Pancreas (tissue), 10 donors: Measurements from ENCODE around the gene PPIP5K2. TPM values are rescaled to one million over a fixed set of nuclear protein-coding genes. Genes with fewer than 3 reads are reported as not detected.

Source experiments
- ATAC-seq, 4 donors: fragments of 200-7000 bp; cut with Tn5 transposase; one replicate each; pipeline versions ENCODE4 v1.8.0 to v1.9.1; 2020; ENCODE audit warnings: mild to moderate bottlenecking in 4 of 4, moderate library complexity in 4 of 4
- DNase-seq, 6 donors: peaks; one replicate each; pipeline ENCODE4 v3.0.0-alpha.2; 2020
- FAIRE-seq: peaks from 2 replicates; lab custom pipeline; 2012; peaks lifted over from hg19 to GRCh38; lab: Jason Lieb, UNC
- H3K27ac ChIP-seq, 4 donors: fragments of 200-600 bp; sonication (generic); 1 replicate in 3 of 4; 2 replicates in 1 of 4; pipeline versions ENCODE4 v1.5.0 to v1.8.0; 2020
- H3K27me3 ChIP-seq, 4 donors: fragments of 200-600 bp; one replicate each; pipeline ENCODE4 v1.8.0; 2021
- H3K36me3 ChIP-seq, 3 donors: fragments of 200-600 bp; sonication (generic) in 1 of 3; one replicate each; pipeline versions ENCODE4 v1.5.0 to v1.8.0; 2020 to 2021
- H3K4me1 ChIP-seq, 3 donors: fragments of 200-600 bp; one replicate each; pipeline ENCODE4 v1.8.0; 2021
- H3K4me3 ChIP-seq, 4 donors: fragments of 200-600 bp; sonication (generic) in 2 of 4; one replicate each; pipeline versions ENCODE4 v1.5.0 to v1.8.0; 2020 to 2021
- H3K9me3 ChIP-seq, 4 donors: fragments of 200-600 bp; one replicate each; pipeline ENCODE4 v1.8.0; 2021
- WGBS, 2 donors: extraction: QIAGEN DNeasy Blood & Tissue Kit; methylation state at CpG; one replicate each; pipeline ENCODE4 v1.1.7; 2013; 5-methylcytosine and 5-hydroxymethylcytosine counted together
- intact Hi-C, 3 donors: fragments of 100-400 bp; cut with DNase I; formaldehyde crosslinking; loops; one replicate each; pipeline versions ENCODE4 v1.11.1 to v1.14.2; 2022
- polyA plus RNA-seq, 2 donors: library from polyadenylated mRNA; stranded (reverse); fragments of 200-250 nt; gene quantifications; one replicate each; pipeline ENCODE4 v1.2.3, GENCODE V29; 2013
- total RNA-seq, 6 donors: library from RNA; stranded (reverse); fragmentation: NEBNext Ultra II Directional in 4 of 6; extraction: Animal tissue kit (Norgen Biotek cat#: 25700) in 4 of 6; gene quantifications; one replicate each; pipeline versions ENCODE4 v1.2.1 to v1.2.4, GENCODE V29; 2021 to 2023
- TF ChIP-seq, protein P1 (sequence below), 4 donors: fragments of 200-600 bp; sonication (generic) in 3 of 4; IDR thresholded peaks; one replicate each; pipeline versions ENCODE4 v1.5.0 to v1.8.0; 2021; ENCODE audit warnings: antibody characterized with exemption in 4 of 4
- donor health status: healthy with polysubstance abuse.
- donor health status: DM: no; HTN: no; CAD: no; lungs with moderate emphysema.
- donor health status: DM: no; HTN: no; CAD: no.
- donor health status: control.
- donor health status: control.
- donor health status: Bipolar disorder and iron deficiency.
- donor health status: DM: yes; HTN: yes; CAD: no.
- donor health status: DM: no; HTN: no; CAD: no.
- donor health status: DM: no; HTN: no; CAD: no.
- donor health status: DM: yes; HTN: yes; CAD: no.

Gene PPIP5K2
- total and polyA plus RNA-seq, 8 donors = 13.5 to 35.2 (median 22.4) TPM

DNA sequence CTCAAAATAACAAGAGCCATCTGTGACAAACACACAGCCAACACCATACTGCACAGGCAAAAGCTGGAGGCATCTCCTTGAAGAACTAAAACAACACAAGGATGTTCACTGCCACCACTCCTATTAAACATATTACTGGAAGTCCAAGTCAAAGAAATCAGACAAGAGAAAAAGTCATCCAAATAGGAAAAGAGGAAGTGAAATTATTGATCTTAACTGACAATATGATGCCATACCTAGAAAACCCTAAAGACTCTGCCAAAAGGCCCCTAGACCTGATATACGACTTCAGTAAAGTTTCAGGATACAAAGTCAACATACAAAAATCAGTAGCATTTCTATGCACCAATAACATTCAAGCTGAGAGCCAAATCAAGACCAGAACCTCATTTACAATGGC lies 108.5 kb downstream of the PPIP5K2 start:
- H3K9me3 ChIP-seq = no peaks in the 10 kb centered on the region
- no peak for FAIRE-seq
- WGBS, 2 donors = 59 to 70% methylated on average over 1 of the region's 1 CpG
- H3K27me3 ChIP-seq = no peaks in the 10 kb centered on the region
- ATAC-seq = no peak
- intact Hi-C loops = no loop called here
- TF ChIP-seq, protein P1, sequence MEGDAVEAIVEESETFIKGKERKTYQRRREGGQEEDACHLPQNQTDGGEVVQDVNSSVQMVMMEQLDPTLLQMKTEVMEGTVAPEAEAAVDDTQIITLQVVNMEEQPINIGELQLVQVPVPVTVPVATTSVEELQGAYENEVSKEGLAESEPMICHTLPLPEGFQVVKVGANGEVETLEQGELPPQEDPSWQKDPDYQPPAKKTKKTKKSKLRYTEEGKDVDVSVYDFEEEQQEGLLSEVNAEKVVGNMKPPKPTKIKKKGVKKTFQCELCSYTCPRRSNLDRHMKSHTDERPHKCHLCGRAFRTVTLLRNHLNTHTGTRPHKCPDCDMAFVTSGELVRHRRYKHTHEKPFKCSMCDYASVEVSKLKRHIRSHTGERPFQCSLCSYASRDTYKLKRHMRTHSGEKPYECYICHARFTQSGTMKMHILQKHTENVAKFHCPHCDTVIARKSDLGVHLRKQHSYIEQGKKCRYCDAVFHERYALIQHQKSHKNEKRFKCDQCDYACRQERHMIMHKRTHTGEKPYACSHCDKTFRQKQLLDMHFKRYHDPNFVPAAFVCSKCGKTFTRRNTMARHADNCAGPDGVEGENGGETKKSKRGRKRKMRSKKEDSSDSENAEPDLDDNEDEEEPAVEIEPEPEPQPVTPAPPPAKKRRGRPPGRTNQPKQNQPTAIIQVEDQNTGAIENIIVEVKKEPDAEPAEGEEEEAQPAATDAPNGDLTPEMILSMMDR (IDR thresholded peaks at IDR 0.05) = no peak
- H3K4me1 ChIP-seq = no peaks in the 10 kb centered on the region
- H3K27ac ChIP-seq = no peak overlapping the region
- no peak overlapping the region for H3K4me3 ChIP-seq
- no peaks in the 10 kb centered on the region for H3K36me3 ChIP-seq
- no peak for DNase-seq

- ATAC-seq (peak; percentile 79 to 96 (median 91)), FAIRE-seq (peak; percentile 49), DNase-seq (peak in 1 of 6 donors; percentile 27)
- H3K36me3 ChIP-seq = no peaks in the 10 kb centered on the region
- no peaks in the 10 kb centered on the region for H3K4me1 ChIP-seq
- H3K27me3 ChIP-seq = no peaks in the 10 kb centered on the region
- WGBS, 2 donors = 67 to 72% methylated on average over 7 of the region's 7 CpGs
- TF ChIP-seq, protein P1 (IDR thresholded peaks at IDR 0.05) = peak in 3 of 4 donors; percentile 68 to 74 (median 71)
- no peaks in the 10 kb centered on the region for H3K9me3 ChIP-seq
- H3K27ac ChIP-seq = no peak overlapping the region
- H3K4me3 ChIP-seq = no peak overlapping the region
- intact Hi-C loops = loop anchor here (5.0 kb wide), 2 partner anchors 245 to 250 kb away; no protein-coding TSS in a partner anchor
Measured at GRCh38 chr5:103232393-103232999, 112.4 kb downstream of the PPIP5K2 start.

DNA sequence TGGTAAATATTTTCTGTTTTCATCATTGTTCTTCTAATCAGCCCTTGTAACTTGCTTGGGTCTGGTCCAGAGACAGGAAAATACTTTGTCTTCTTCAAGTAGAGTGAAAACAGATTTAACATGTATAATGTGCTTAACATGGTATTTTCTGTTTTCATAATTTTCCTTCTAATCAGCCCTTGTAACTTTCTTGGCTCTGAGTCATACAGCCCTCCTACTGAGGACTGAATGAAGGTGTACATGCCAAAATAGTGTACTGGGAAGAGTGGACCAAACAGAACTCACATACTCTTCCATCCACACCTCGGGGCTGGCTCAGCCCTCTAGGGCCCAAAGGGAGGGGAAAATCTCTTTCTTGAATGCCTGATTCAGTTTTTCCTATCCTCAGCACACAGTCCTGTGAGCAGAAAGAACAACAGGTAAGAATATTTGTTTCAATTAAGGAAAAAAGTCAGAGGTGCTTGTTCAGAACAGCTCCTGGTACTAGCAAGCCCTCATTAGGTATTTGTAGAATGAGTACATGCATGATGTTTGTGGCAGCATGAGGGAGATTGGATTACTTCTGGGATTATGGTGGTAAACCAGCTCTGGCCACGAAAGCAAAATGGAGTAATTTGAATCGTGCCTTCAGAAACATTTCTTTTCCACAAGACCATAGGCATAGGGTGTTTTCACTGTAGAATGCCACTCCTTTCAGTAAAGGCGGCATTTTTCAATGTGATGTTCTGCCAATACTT lies 114.3 kb downstream of the PPIP5K2 start:
- DNase-seq (no peak), ATAC-seq (no peak), FAIRE-seq (no peak)
- 61 to 80% methylated on average over 4 of the region's 4 CpGs for WGBS, 2 donors
- H3K9me3 ChIP-seq = peaks cover 0 to 5% (median 0%) of the 10 kb centered on the region in 4 donors
- intact Hi-C loops = loop anchor here (5.0 kb wide), 2 partner anchors 243 to 248 kb away; no protein-coding TSS in a partner anchor
- TF ChIP-seq, protein P1 (IDR thresholded peaks at IDR 0.05) = no peak
- no peaks in the 10 kb centered on the region for H3K36me3 ChIP-seq
- H3K4me3 ChIP-seq = no peak overlapping the region
- H3K27ac ChIP-seq = no peak overlapping the region
- H3K27me3 ChIP-seq = no peaks in the 10 kb centered on the region
- H3K4me1 ChIP-seq = no peaks in the 10 kb centered on the region

DNA sequence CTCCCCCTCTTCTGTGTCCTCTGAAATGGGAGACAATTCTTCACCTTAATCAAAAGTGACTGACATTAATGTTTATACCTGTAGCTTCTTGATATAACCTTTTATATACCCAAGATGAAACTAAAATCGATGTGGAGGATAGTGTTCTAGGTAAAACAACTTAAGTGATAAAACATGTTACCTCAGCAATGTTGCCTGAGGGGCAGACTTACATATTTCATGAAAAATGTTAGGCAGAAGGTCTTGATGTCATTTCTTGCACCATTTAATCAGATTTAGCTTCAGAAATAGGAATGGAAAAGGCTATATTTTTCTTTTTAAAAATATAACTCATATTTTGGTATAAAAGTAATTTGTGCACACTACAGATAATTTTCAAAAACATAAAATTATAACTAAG lies 115.8 kb downstream of the PPIP5K2 start:
- intact Hi-C loops = no loop called here
- 64 to 85% methylated on average over 1 of the region's 1 CpG for WGBS, 2 donors
- no peak for FAIRE-seq
- H3K27me3 ChIP-seq = no peaks in the 10 kb centered on the region
- H3K4me3 ChIP-seq = no peak overlapping the region
- peaks cover 0 to 5% (median 0%) of the 10 kb centered on the region in 4 donors for H3K9me3 ChIP-seq
- no peaks in the 10 kb centered on the region for H3K36me3 ChIP-seq
- no peak overlapping the region for H3K27ac ChIP-seq
- no peak for DNase-seq
- ATAC-seq = no peak
- no peaks in the 10 kb centered on the region for H3K4me1 ChIP-seq
- TF ChIP-seq, protein P1 (IDR thresholded peaks at IDR 0.05) = no peak
